ENCODE data around the gene TANC1.

The TANC1 gene

GRCh38 chr2:159053161-159054031, 85.0 kb downstream of the TANC1 start:
- no peaks in the 10 kb centered on the region for H3K9me3 ChIP-seq (ENCODE audit: control insufficient read depth in 2 of 2, low read length in 2 of 2)
- H3K4me3 ChIP-seq (ENCODE audit: low read length in 2 of 2), result no peak overlapping the region
- peaks cover 0 to 13% of the 10 kb centered on the region in 2 donors for H3K4me1 ChIP-seq (ENCODE audit: control insufficient read depth in 2 of 2, insufficient read depth in 2 of 2, low read length in 2 of 2)
- H3K36me3 ChIP-seq (ENCODE audit: control insufficient read depth in 2 of 2, insufficient read depth in 2 of 2, low read length in 2 of 2), result no peaks in the 10 kb centered on the region
- H3K9ac ChIP-seq (ENCODE audit: low read depth in 1 of 2, low read length in 2 of 2), result no peak overlapping the region
- H3K27ac ChIP-seq (ENCODE audit: low read depth in 2 of 2, low read length in 2 of 2), result no peak overlapping the region
- no peaks in the 10 kb centered on the region for H3K27me3 ChIP-seq (ENCODE audit: control insufficient read depth in 2 of 2, insufficient read depth in 2 of 2, low read length in 2 of 2)

GRCh38 chr2:159054032-159054334, 85.5 kb downstream of the TANC1 start:
- Histone ChIP-seq H3K9ac (ENCODE audit: low read depth in 1 of 2, low read length in 2 of 2) (no peak overlapping the region), H3K36me3 (ENCODE audit: control insufficient read depth in 2 of 2, insufficient read depth in 2 of 2, low read length in 2 of 2) (no peaks in the 10 kb centered on the region), H3K9me3 (ENCODE audit: control insufficient read depth in 2 of 2, low read length in 2 of 2) (no peaks in the 10 kb centered on the region), H3K4me1 (ENCODE audit: control insufficient read depth in 2 of 2, insufficient read depth in 2 of 2, low read length in 2 of 2) (peaks cover 0 to 13% of the 10 kb centered on the region in 2 donors), H3K4me3 (ENCODE audit: low read length in 2 of 2) (no peak overlapping the region), H3K27me3 (ENCODE audit: control insufficient read depth in 2 of 2, insufficient read depth in 2 of 2, low read length in 2 of 2) (no peaks in the 10 kb centered on the region), H3K27ac (ENCODE audit: low read depth in 2 of 2, low read length in 2 of 2) (no peak overlapping the region)

- Histone ChIP-seq H3K27me3 (ENCODE audit: control insufficient read depth in 2 of 2, insufficient read depth in 2 of 2, low read length in 2 of 2) (no peaks in the 10 kb centered on the region), H3K4me1 (ENCODE audit: control insufficient read depth in 2 of 2, insufficient read depth in 2 of 2, low read length in 2 of 2) (peaks cover 0 to 13% of the 10 kb centered on the region in 2 donors), H3K36me3 (ENCODE audit: control insufficient read depth in 2 of 2, insufficient read depth in 2 of 2, low read length in 2 of 2) (no peaks in the 10 kb centered on the region), H3K9ac (ENCODE audit: low read depth in 1 of 2, low read length in 2 of 2) (no peak overlapping the region), H3K27ac (ENCODE audit: low read depth in 2 of 2, low read length in 2 of 2) (no peak overlapping the region), H3K9me3 (ENCODE audit: control insufficient read depth in 2 of 2, low read length in 2 of 2) (no peaks in the 10 kb centered on the region), H3K4me3 (ENCODE audit: low read length in 2 of 2) (no peak overlapping the region)
Observed at GRCh38 chr2:159054985-159055384, 86.5 kb downstream of the TANC1 start.

- Histone ChIP-seq H3K9ac (ENCODE audit: low read depth in 1 of 2, low read length in 2 of 2) (no peak overlapping the region), H3K4me3 (ENCODE audit: low read length in 2 of 2) (no peak overlapping the region), H3K27me3 (ENCODE audit: control insufficient read depth in 2 of 2, insufficient read depth in 2 of 2, low read length in 2 of 2) (no peaks in the 10 kb centered on the region), H3K36me3 (ENCODE audit: control insufficient read depth in 2 of 2, insufficient read depth in 2 of 2, low read length in 2 of 2) (no peaks in the 10 kb centered on the region), H3K27ac (ENCODE audit: low read depth in 2 of 2, low read length in 2 of 2) (no peak overlapping the region), H3K4me1 (ENCODE audit: control insufficient read depth in 2 of 2, insufficient read depth in 2 of 2, low read length in 2 of 2) (peaks cover 9 to 29% of the 10 kb centered on the region in 2 donors), H3K9me3 (ENCODE audit: control insufficient read depth in 2 of 2, low read length in 2 of 2) (no peaks in the 10 kb centered on the region)
Observed at GRCh38 chr2:159060518-159060917, 92.1 kb downstream of the TANC1 start.

GRCh38 chr2:159063677-159064076, 95.2 kb downstream of the TANC1 start:
- Histone ChIP-seq H3K27ac (ENCODE audit: low read depth in 2 of 2, low read length in 2 of 2) (peak overlapping the region in 1 of 2 donors; percentile 75), H3K27me3 (ENCODE audit: control insufficient read depth in 2 of 2, insufficient read depth in 2 of 2, low read length in 2 of 2) (no peaks in the 10 kb centered on the region), H3K4me1 (ENCODE audit: control insufficient read depth in 2 of 2, insufficient read depth in 2 of 2, low read length in 2 of 2) (peaks cover 9 to 32% of the 10 kb centered on the region in 2 donors), H3K9me3 (ENCODE audit: control insufficient read depth in 2 of 2, low read length in 2 of 2) (no peaks in the 10 kb centered on the region), H3K36me3 (ENCODE audit: control insufficient read depth in 2 of 2, insufficient read depth in 2 of 2, low read length in 2 of 2) (no peaks in the 10 kb centered on the region), H3K9ac (ENCODE audit: low read depth in 1 of 2, low read length in 2 of 2) (no peak overlapping the region), H3K4me3 (ENCODE audit: low read length in 2 of 2) (no peak overlapping the region)

GRCh38 chr2:159064446-159065301, 96.2 kb downstream of the TANC1 start:
- Histone ChIP-seq H3K36me3 (ENCODE audit: control insufficient read depth in 2 of 2, insufficient read depth in 2 of 2, low read length in 2 of 2) (no peaks in the 10 kb centered on the region), H3K9ac (ENCODE audit: low read depth in 1 of 2, low read length in 2 of 2) (no peak overlapping the region), H3K27me3 (ENCODE audit: control insufficient read depth in 2 of 2, insufficient read depth in 2 of 2, low read length in 2 of 2) (no peaks in the 10 kb centered on the region), H3K4me1 (ENCODE audit: control insufficient read depth in 2 of 2, insufficient read depth in 2 of 2, low read length in 2 of 2) (peaks cover 9 to 32% of the 10 kb centered on the region in 2 donors), H3K9me3 (ENCODE audit: control insufficient read depth in 2 of 2, low read length in 2 of 2) (no peaks in the 10 kb centered on the region), H3K27ac (ENCODE audit: low read depth in 2 of 2, low read length in 2 of 2) (peak overlapping the region; percentile 39 to 75), H3K4me3 (ENCODE audit: low read length in 2 of 2) (no peak overlapping the region)

- H3K4me1 ChIP-seq (ENCODE audit: control insufficient read depth in 2 of 2, insufficient read depth in 2 of 2, low read length in 2 of 2), result peaks cover 9 to 29% of the 10 kb centered on the region in 2 donors
- H3K9ac ChIP-seq (ENCODE audit: low read depth in 1 of 2, low read length in 2 of 2), result no peak overlapping the region
- no peaks in the 10 kb centered on the region for H3K9me3 ChIP-seq (ENCODE audit: control insufficient read depth in 2 of 2, low read length in 2 of 2)
- no peak overlapping the region for H3K4me3 ChIP-seq (ENCODE audit: low read length in 2 of 2)
- peak overlapping the region in 1 of 2 donors; percentile 75 for H3K27ac ChIP-seq (ENCODE audit: low read depth in 2 of 2, low read length in 2 of 2)
- H3K36me3 ChIP-seq (ENCODE audit: control insufficient read depth in 2 of 2, insufficient read depth in 2 of 2, low read length in 2 of 2), result no peaks in the 10 kb centered on the region
- H3K27me3 ChIP-seq (ENCODE audit: control insufficient read depth in 2 of 2, insufficient read depth in 2 of 2, low read length in 2 of 2), result no peaks in the 10 kb centered on the region
Observed at GRCh38 chr2:159065313-159065712, 96.9 kb downstream of the TANC1 start.

- Histone ChIP-seq H3K4me1 (ENCODE audit: control insufficient read depth in 2 of 2, insufficient read depth in 2 of 2, low read length in 2 of 2) (peaks cover 9 to 29% of the 10 kb centered on the region in 2 donors), H3K9ac (ENCODE audit: low read depth in 1 of 2, low read length in 2 of 2) (no peak overlapping the region), H3K36me3 (ENCODE audit: control insufficient read depth in 2 of 2, insufficient read depth in 2 of 2, low read length in 2 of 2) (no peaks in the 10 kb centered on the region), H3K27ac (ENCODE audit: low read depth in 2 of 2, low read length in 2 of 2) (peak overlapping the region in 1 of 2 donors; percentile 13), H3K27me3 (ENCODE audit: control insufficient read depth in 2 of 2, insufficient read depth in 2 of 2, low read length in 2 of 2) (no peaks in the 10 kb centered on the region), H3K9me3 (ENCODE audit: control insufficient read depth in 2 of 2, low read length in 2 of 2) (no peaks in the 10 kb centered on the region), H3K4me3 (ENCODE audit: low read length in 2 of 2) (no peak overlapping the region)
Observed at GRCh38 chr2:159065891-159066290, 97.5 kb downstream of the TANC1 start.

- no peak overlapping the region for H3K9ac ChIP-seq (ENCODE audit: low read depth in 1 of 2, low read length in 2 of 2)
- no peak overlapping the region for H3K4me3 ChIP-seq (ENCODE audit: low read length in 2 of 2)
- no peak overlapping the region for H3K27ac ChIP-seq (ENCODE audit: low read depth in 2 of 2, low read length in 2 of 2)
- peaks cover 9 to 29% of the 10 kb centered on the region in 2 donors for H3K4me1 ChIP-seq (ENCODE audit: control insufficient read depth in 2 of 2, insufficient read depth in 2 of 2, low read length in 2 of 2)
- no peaks in the 10 kb centered on the region for H3K9me3 ChIP-seq (ENCODE audit: control insufficient read depth in 2 of 2, low read length in 2 of 2)
- H3K36me3 ChIP-seq (ENCODE audit: control insufficient read depth in 2 of 2, insufficient read depth in 2 of 2, low read length in 2 of 2), result no peaks in the 10 kb centered on the region
- no peaks in the 10 kb centered on the region for H3K27me3 ChIP-seq (ENCODE audit: control insufficient read depth in 2 of 2, insufficient read depth in 2 of 2, low read length in 2 of 2)
Observed at GRCh38 chr2:159066541-159067156, 98.2 kb downstream of the TANC1 start.

GRCh38 chr2:159067971-159068370, 99.5 kb downstream of the TANC1 start:
- H3K36me3 ChIP-seq (ENCODE audit: control insufficient read depth in 2 of 2, insufficient read depth in 2 of 2, low read length in 2 of 2), result no peaks in the 10 kb centered on the region
- peaks cover 9 to 25% of the 10 kb centered on the region in 2 donors for H3K4me1 ChIP-seq (ENCODE audit: control insufficient read depth in 2 of 2, insufficient read depth in 2 of 2, low read length in 2 of 2)
- no peak overlapping the region for H3K9ac ChIP-seq (ENCODE audit: low read depth in 1 of 2, low read length in 2 of 2)
- no peaks in the 10 kb centered on the region for H3K27me3 ChIP-seq (ENCODE audit: control insufficient read depth in 2 of 2, insufficient read depth in 2 of 2, low read length in 2 of 2)
- no peaks in the 10 kb centered on the region for H3K9me3 ChIP-seq (ENCODE audit: control insufficient read depth in 2 of 2, low read length in 2 of 2)
- H3K4me3 ChIP-seq (ENCODE audit: low read length in 2 of 2), result no peak overlapping the region
- no peak overlapping the region for H3K27ac ChIP-seq (ENCODE audit: low read depth in 2 of 2, low read length in 2 of 2)
